GM21619 (cell line): ENCODE data around the gene LHX4.
"Not testable (repeated sequence)": the region's sequence is repeated elsewhere in the genome, so short reads cannot be mapped to it uniquely, and the experiment has no call there.

Experiments used
- ATAC-seq: cut with Tn5 transposase; IDR thresholded peaks from one replicate; pipeline ENCODE4 v1.9.1; 2021; ENCODE audit not compliant: unreplicated experiment

The LHX4 gene

GRCh38 chr1:180196436-180197003 lies 33.5 kb upstream of the LHX4 start:
- no peak for ATAC-seq

- no peak for ATAC-seq
Measured at GRCh38 chr1:180197231-180197630, 32.8 kb upstream of the LHX4 start.

GRCh38 chr1:180198196-180198595 lies 31.9 kb upstream of the LHX4 start:
- ATAC-seq, result no peak

- no peak for ATAC-seq
Measured at GRCh38 chr1:180198611-180199010, 31.5 kb upstream of the LHX4 start.

- no peak for ATAC-seq
Measured at GRCh38 chr1:180199018-180199417, 31.0 kb upstream of the LHX4 start.

GRCh38 chr1:180201451-180202200 lies 28.4 kb upstream of the LHX4 start:
- ATAC-seq, result no peak

GRCh38 chr1:180202588-180202987 lies 27.5 kb upstream of the LHX4 start:
- not testable (repeated sequence) for ATAC-seq

GRCh38 chr1:180204231-180204630 lies 25.8 kb upstream of the LHX4 start:
- ATAC-seq, result no peak

- ATAC-seq, result no peak
Measured at GRCh38 chr1:180206581-180206980, 23.5 kb upstream of the LHX4 start.

- ATAC-seq, result no peak
Measured at GRCh38 chr1:180208264-180208663, 21.8 kb upstream of the LHX4 start.

- ATAC-seq, result no peak
Measured at GRCh38 chr1:180210008-180210620, 19.9 kb upstream of the LHX4 start.

GRCh38 chr1:180211156-180211859 lies 18.8 kb upstream of the LHX4 start:
- no peak for ATAC-seq

GRCh38 chr1:180211860-180212229 lies 18.2 kb upstream of the LHX4 start:
- no peak for ATAC-seq

- ATAC-seq, result no peak
Measured at GRCh38 chr1:180213401-180214170, 16.5 kb upstream of the LHX4 start.

- no peak for ATAC-seq
Measured at GRCh38 chr1:180215856-180216625, 14.0 kb upstream of the LHX4 start.

- no peak for ATAC-seq
Measured at GRCh38 chr1:180217006-180217405, 13.1 kb upstream of the LHX4 start.

GRCh38 chr1:180218806-180219765 lies 11.0 kb upstream of the LHX4 start:
- ATAC-seq, result no peak

- ATAC-seq, result no peak
Measured at GRCh38 chr1:180219776-180220175, 10.3 kb upstream of the LHX4 start.

- ATAC-seq, result no peak
Measured at GRCh38 chr1:180221462-180221861, 8.6 kb upstream of the LHX4 start.
